ENCODE measurements around the gene DUS1L.

DNA sequence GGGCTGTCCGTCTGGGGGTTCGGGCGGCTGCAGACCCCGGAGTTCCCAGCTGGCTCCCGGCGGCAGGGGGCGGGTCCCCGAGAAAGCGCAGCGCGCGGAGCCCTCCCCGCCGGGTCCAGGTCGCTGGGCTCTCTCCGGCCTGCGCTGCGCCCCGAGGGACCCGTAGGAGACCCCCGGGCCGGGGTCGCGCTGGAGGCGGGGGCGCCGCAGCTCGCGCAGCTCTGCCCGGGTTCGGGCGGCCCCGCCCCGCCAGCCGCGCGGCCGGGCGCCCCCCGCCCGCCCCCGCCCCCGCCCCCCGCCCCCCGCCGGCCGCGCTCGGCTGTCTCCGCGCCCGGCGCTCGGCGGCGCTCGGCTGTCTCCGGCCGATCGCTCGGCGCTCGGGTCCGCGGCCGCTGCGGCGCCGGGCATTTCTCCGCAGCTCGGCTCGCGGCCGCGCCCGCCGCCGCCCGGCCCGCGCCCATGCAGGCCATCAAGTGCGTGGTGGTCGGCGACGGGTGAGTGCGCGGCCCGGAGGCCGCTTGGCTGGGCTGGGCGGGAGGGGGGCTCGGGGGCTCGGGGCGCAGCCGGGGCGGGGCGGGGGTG is 34.2 kb downstream of the DUS1L start, which contains the start of gene RAC3:
- TF ChIP-seq, protein P1, sequence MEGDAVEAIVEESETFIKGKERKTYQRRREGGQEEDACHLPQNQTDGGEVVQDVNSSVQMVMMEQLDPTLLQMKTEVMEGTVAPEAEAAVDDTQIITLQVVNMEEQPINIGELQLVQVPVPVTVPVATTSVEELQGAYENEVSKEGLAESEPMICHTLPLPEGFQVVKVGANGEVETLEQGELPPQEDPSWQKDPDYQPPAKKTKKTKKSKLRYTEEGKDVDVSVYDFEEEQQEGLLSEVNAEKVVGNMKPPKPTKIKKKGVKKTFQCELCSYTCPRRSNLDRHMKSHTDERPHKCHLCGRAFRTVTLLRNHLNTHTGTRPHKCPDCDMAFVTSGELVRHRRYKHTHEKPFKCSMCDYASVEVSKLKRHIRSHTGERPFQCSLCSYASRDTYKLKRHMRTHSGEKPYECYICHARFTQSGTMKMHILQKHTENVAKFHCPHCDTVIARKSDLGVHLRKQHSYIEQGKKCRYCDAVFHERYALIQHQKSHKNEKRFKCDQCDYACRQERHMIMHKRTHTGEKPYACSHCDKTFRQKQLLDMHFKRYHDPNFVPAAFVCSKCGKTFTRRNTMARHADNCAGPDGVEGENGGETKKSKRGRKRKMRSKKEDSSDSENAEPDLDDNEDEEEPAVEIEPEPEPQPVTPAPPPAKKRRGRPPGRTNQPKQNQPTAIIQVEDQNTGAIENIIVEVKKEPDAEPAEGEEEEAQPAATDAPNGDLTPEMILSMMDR (IDR thresholded peaks at IDR 0.05), result no peak
- TF ChIP-seq POLR2A (IDR thresholded peaks at IDR 0.05), result no peak
